OCI-LY3 (cell line): Measurements from ENCODE around the gene SPPL2A.

ENCODE experiments used
- H2AFZ ChIP-seq: fragments of 200-600, 300-600 bp; shearing (Covaris generic); 2 replicates; pipeline ENCODE4 v1.6.0; 2014; ENCODE audit warnings: antibody characterized with exemption, low read depth, low read length
- H3K27ac ChIP-seq: fragments of 200-600, 300-600 bp; sonication (generic); 2 replicates; pipeline ENCODE4 v1.5.1; 2014; ENCODE audit warnings: mild to moderate bottlenecking, low read length, moderate library complexity, mixed read lengths
- H3K27me3 ChIP-seq: fragments of 200-600, 300-600 bp; sonication (generic); 2 replicates; pipeline ENCODE4 v1.6.1; 2014; ENCODE audit warnings: low read depth, low read length, mixed read lengths
- H3K36me3 ChIP-seq: fragments of 200-600, 300-600 bp; sonication (generic); replicated peaks from 2 replicates; pipeline ENCODE3; 2014; ENCODE audit warnings: low read depth, low read length, mixed read lengths
- H3K4me1 ChIP-seq: fragments of 300-600, 200-600 bp; sonication (generic); 2 replicates; pipeline ENCODE4 v1.6.1; 2014; ENCODE audit warnings: low read length, mixed read lengths
- H3K4me2 ChIP-seq: fragments of 200-600, 300-600 bp; sonication (generic); 2 replicates; pipeline ENCODE4 v1.6.1; 2014; ENCODE audit warnings: low read length, mixed read lengths
- H3K4me3 ChIP-seq: fragments of 300-600, 200-600 bp; sonication (generic); 2 replicates; pipeline ENCODE4 v1.5.1; 2014; ENCODE audit warnings: antibody characterized with exemption, mild to moderate bottlenecking, low read length, moderate library complexity
- H3K79me2 ChIP-seq: fragments of 300-600, 200-600 bp; shearing (Covaris generic); 2 replicates; pipeline ENCODE4 v1.6.1; 2014; ENCODE audit warnings: mild to moderate bottlenecking, low read length, mixed read lengths
- H3K9ac ChIP-seq: fragments of 300-600, 200-600 bp; shearing (Covaris generic); 2 replicates; pipeline ENCODE4 v1.6.0; 2014; ENCODE audit warnings: mild to moderate bottlenecking, low read length, moderate library complexity
- H3K9me3 ChIP-seq: fragments of 200-600, 300-600 bp; shearing (Covaris generic); 2 replicates; pipeline ENCODE4 v1.6.1; 2014; ENCODE audit warnings: low read length, mixed read lengths; ENCODE audit not compliant: insufficient read depth
- H4K20me1 ChIP-seq: fragments of 200-600, 300-600 bp; sonication (generic); 2 replicates; pipeline ENCODE4 v1.6.1; 2016; ENCODE audit warnings: low read length, mixed read lengths; ENCODE audit not compliant: insufficient read depth
- CTCF ChIP-seq: fragments of 200-600, 300-600 bp; sonication (generic); IDR thresholded peaks from 2 replicates; pipeline ENCODE4 v1.5.1; 2014; ENCODE audit warnings: antibody characterized with exemption, low read length, low read depth
- EZH2phosphoT487 ChIP-seq: fragments of 200-600 bp; shearing (Covaris generic); IDR thresholded peaks from 2 replicates; pipeline ENCODE4 v1.6.1; 2018; ENCODE audit warnings: antibody characterized with exemption, mixed run types, low read depth

Gene SPPL2A

DNA sequence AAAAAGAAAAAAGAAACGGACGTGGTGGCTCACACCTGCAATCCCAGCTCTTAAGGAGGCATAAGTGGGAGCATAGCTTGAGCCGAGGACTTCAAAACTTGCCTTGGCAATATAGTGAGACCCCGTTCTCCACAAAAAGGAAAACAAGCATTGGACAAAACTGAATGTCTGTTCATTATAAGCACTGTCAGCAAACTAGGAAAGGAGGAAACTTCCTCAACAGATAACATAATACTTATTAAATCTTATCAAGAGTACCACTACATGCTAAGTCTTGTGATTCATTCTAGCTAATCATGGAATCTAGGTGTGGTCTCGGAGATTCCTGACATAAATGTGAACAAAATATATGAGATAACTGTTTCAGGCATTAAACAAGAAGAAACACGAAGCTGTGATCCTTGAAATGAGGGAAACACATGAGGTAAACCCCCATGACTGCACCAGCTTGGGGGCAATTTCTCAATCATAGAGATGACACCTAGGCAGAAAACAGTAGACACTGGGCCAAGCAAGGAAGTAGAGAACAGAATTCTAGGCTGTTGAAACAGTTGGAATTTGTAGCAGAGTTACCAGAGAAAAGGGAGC lies 112.3 kb downstream of the SPPL2A start:
- Histone ChIP-seq H3K4me3 (no peak overlapping the region), H3K79me2 (peaks cover 35% of the 10 kb centered on the region), H4K20me1 (0 out of 2 replicates have a peak, but pooled peaks cover 4% of the 10 kb centered on the region), H3K27me3 (no peaks in the 10 kb centered on the region), H2AFZ (no peak overlapping the region), H3K36me3 (peaks cover 58% of the 10 kb centered on the region), H3K27ac (no peak overlapping the region), H3K4me1 (peaks cover 9% of the 10 kb centered on the region), H3K9me3 (no peaks in the 10 kb centered on the region), H3K4me2 (no peak overlapping the region), H3K9ac (no peak overlapping the region)
- no peak for TF ChIP-seq EZH2phosphoT487
- TF ChIP-seq CTCF: no peak

- no peak overlapping the region for H3K27ac ChIP-seq
- no peaks in the 10 kb centered on the region for H3K27me3 ChIP-seq
- no peak overlapping the region for H3K4me3 ChIP-seq
- 0 out of 2 replicates have a peak, but pooled peaks cover 4% of the 10 kb centered on the region for H4K20me1 ChIP-seq
- TF ChIP-seq EZH2phosphoT487: no peak
- TF ChIP-seq CTCF: no peak
- H3K4me2 ChIP-seq: no peak overlapping the region
- H3K9me3 ChIP-seq: no peaks in the 10 kb centered on the region
- peaks cover 9% of the 10 kb centered on the region for H3K4me1 ChIP-seq
- peaks cover 60% of the 10 kb centered on the region for H3K36me3 ChIP-seq
- no peak overlapping the region for H2AFZ ChIP-seq
- H3K79me2 ChIP-seq: peaks cover 35% of the 10 kb centered on the region
- no peak overlapping the region for H3K9ac ChIP-seq
Measured at GRCh38 chr15:50652671-50653070, 112.8 kb downstream of the SPPL2A start.
